GM21528 (cell line): ENCODE measurements around the gene GDNF.
"Not testable (repeated sequence)": the region's sequence is repeated elsewhere in the genome, so short reads cannot be mapped to it uniquely, and the experiment has no call there.

Experiments used
- ATAC-seq: cut with Tn5 transposase; IDR thresholded peaks from one replicate; pipeline ENCODE4 v1.9.1; 2021; ENCODE audit warnings: mild to moderate bottlenecking, moderate library complexity; ENCODE audit not compliant: unreplicated experiment, low FRiP score

The GDNF gene

GRCh38 chr5:37823433-37824152 lies 16.2 kb downstream of the GDNF start:
- ATAC-seq: no peak

- no peak for ATAC-seq
Observed at GRCh38 chr5:37816883-37817282, 23.0 kb downstream of the GDNF start.

DNA sequence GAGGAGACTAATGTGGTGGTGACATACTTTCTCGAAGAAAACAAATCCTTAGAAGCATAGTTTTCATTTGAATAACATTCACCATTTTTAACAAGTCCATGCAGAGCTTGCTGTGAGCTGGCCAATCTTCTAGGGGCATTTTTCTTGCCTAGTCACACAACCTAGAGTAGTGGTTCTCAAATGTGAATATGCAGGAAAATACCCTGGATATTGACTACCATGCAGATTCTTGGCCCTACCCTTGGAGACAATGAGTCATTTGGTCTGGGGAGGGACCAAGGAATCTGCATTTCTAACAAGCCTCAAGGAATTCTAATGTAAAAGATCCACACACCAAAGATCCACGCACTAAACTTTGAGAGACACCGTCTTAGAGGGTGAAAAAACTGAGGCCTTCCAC lies 23.5 kb downstream of the GDNF start:
- ATAC-seq: no peak

- no peak for ATAC-seq
Observed at GRCh38 chr5:37815913-37816312, 23.9 kb downstream of the GDNF start.

- ATAC-seq: no peak
Observed at GRCh38 chr5:37814699-37815098, 25.1 kb downstream of the GDNF start.

- ATAC-seq: no peak
Observed at GRCh38 chr5:37812365-37812764, 27.5 kb downstream of the GDNF start.

DNA sequence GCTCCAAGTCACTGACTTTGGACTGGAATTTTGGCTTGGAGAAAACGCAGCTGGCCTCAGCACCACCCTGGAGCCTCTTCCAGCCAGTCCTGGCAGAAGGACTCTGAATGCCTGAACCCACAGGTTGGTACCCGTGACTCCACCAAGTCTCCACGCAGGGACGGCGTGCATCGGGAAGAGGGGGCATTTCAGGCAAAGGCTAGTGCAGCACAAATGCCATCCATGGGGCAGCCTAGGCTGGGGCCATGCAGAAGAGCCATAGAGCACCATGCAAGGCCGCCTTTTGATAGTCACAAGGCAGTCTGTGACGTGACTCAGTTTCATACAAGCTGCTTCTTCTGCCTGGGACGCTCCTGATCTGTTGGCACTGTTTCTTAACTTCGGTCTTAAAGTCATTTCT lies 28.0 kb downstream of the GDNF start:
- ATAC-seq: no peak

DNA sequence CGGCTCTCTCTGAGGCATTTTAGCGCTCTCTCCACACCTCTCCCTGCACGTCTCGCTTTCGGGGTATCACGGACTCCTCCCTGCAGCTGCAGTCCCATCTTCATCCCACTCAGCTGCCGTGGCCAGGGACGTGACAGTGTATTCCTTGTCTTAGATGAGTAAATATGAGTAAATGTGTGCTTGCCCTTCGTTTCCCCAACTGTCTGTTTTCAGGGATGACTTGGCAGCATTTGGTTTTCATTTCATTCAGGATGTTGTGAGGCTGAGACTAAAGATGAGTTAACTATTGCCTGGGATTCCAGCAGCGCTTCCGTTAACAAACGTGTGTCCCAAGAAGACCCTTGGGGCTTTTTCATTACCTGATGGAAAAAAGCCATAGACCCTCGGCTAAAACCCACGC lies 29.5 kb downstream of the GDNF start:
- no peak for ATAC-seq

GRCh38 chr5:37808945-37809344 lies 30.9 kb downstream of the GDNF start:
- ATAC-seq: no peak

GRCh38 chr5:37807621-37808301 lies 32.1 kb downstream of the GDNF start:
- no peak for ATAC-seq

DNA sequence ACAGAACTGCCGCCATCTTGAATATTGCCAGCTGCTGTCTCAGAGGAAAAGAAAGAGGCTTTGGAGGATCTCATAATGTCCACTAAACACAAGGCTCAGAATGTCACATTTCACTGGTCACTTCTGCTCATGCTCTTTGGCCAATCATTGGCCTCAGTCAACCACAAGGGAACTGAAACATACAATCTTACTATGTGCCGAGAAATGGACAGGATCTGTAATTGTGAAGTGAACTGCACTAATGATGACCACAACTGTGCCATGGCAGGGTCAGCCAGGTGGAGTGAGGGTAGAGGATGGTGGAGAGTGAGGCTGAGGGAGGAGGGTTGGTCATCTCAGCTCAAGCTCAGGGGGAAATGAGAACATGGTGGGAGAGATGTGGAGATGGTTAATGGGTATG lies 32.8 kb downstream of the GDNF start:
- ATAC-seq: no peak

- no peak for ATAC-seq
Observed at GRCh38 chr5:37806476-37806875, 33.4 kb downstream of the GDNF start.

DNA sequence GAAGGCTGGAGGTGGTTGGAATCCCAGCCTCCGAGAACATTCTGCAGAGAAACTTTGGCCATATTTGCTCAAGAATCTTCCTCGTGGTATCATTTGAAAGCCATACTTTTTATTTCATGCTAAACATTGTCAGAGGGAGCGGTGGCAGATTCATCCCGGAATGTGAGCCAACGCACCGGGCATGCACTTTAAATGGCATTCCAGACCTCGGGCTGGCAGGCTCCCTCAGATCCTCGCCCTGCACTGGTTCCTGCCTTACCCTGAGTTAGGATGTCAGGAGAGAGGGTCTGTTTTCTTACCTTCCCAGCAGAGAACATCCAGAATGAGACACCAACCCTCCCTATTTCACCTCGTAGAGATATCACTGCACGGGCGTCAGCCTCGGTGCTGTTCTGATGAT lies 33.8 kb downstream of the GDNF start:
- ATAC-seq: no peak

DNA sequence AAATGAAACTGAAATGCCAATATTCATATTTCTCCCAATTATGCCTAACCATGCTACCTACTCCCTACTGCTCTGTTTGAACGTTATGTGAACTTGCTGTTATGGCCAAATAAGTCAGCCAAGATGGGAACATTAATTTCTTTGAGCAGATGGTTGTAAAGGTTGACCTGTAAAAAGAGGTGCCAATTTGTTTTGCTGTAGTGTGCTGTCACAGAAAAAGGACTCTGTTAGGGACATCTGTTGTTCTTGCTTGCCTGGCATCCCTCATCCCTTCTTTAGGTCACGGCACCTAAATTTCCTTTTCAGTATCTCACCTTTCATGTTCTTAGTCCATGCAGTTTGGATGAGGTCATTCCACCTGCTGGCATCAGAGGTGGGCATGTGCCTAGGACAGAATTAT lies 35.4 kb downstream of the GDNF start:
- ATAC-seq: no peak

GRCh38 chr5:37803487-37803886 lies 36.4 kb downstream of the GDNF start:
- no peak for ATAC-seq

GRCh38 chr5:37801521-37801920 lies 38.3 kb downstream of the GDNF start:
- ATAC-seq: no peak

- no peak for ATAC-seq
Observed at GRCh38 chr5:37799865-37800421, 39.9 kb downstream of the GDNF start.

DNA sequence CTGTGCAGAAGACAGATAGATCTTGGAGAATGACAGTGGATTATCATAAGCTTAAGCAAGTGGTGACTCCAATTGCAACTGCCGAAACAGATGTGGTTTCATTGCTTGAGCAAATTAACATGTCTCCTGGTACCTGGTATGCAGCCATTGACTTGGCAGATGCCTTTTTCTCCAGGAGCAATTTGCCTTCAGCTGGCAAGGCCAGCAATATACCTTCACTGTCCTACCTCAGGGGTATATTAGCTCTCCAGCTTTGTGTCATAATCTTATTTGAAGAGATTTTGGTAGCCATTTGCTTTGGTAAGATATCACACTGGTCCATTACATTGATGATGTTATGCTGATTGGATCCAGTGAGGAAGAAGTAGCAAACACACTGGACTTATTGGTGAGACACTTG lies 43.4 kb downstream of the GDNF start:
- not testable (repeated sequence) for ATAC-seq

GRCh38 chr5:37795292-37795691 lies 44.5 kb downstream of the GDNF start:
- ATAC-seq: not testable (repeated sequence)

DNA sequence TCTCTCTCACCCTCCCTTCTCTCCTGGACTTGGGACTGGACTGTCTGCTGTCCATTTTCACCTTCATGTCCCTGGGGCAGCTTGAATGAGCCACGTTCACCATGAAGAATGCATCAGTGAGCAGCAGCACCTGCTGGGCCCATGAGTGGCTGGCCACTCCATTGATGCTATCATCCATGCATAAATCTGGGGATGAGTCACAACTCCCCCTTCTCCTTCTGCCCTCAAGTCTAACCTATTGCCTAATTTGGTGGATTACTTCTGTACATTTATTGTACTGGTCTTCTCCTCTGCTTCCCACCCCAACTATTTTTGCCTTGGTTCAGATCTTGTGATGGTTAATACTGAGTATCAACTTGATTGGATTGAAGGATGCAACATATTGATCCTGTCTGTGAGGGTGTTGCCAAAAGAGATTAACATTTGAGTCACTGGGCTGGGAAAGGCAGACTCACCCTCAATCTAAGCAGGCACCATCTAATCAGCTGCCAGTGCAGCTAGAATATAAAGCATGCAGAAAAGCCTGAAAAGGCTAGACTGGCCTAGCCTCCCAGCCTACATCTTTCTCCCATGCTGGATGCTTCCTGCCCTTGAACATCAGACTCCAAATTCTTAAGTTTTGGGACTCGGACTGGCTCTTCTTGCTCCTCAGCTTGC lies 46.7 kb downstream of the GDNF start:
- ATAC-seq: no peak

DNA sequence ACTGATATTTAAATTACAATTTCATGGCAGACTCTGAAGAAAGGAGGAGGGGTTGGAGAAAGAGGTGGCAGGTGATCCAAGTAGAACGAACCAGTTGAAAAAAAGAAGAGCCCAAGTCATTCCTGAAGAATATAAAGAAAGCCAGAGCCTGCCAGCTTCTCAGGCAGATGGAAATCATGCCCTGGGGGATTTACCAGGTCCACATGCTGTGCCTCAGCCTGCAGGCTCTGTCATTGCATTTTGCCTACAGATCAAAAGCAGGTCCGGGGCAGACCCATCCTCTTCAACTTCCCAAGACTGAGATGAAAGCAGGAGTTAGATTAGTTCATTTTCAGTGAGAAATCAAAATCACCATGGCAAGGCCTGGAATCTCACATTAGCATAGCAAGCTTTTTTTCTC lies 48.5 kb downstream of the GDNF start:
- ATAC-seq: no peak
